GM23338 (cell line): Measurements from ENCODE around the gene HLA-DPB1. TPM values are rescaled to one million over a fixed set of nuclear protein-coding genes. Genes with fewer than 3 reads are reported as not detected.

ENCODE experiments used
- CREB1 ChIP-seq: fragments of 250-450 bp; sonication (Bioruptor Pico); IDR thresholded peaks from 2 replicates; pipeline ENCODE4 v1.5.0; 2020; ENCODE audit warnings: low read depth, mild to moderate bottlenecking, moderate library complexity
- CTCF ChIP-seq, 2 experiments: fragments of 200-600 bp in 1 of 2; sonication (generic) in 1 of 2; conservative IDR thresholded peaks; 2 replicates each; pipeline versions ENCODE4 v1.5.1 to v1.6.1; 2016 to 2017; ENCODE audit warnings: antibody characterized with exemption in 2 of 2, low read depth in 2 of 2, mild to moderate bottlenecking in 2 of 2, moderate library complexity in 1 of 2
- EZH2phosphoT487 ChIP-seq: fragments of 200-600 bp; sonication (generic); IDR thresholded peaks from one replicate; pipeline ENCODE4 v1.8.1; 2018; ENCODE audit warnings: antibody characterized with exemption; ENCODE audit not compliant: unreplicated experiment
- JUNB ChIP-seq: IDR thresholded peaks from one replicate; pipeline ENCODE4 v1.6.1; 2016; ENCODE audit warnings: antibody characterized with exemption; ENCODE audit not compliant: unreplicated experiment
- POLR2AphosphoS5 ChIP-seq: IDR thresholded peaks from 2 replicates; pipeline ENCODE4 v1.6.1; 2016; ENCODE audit warnings: antibody characterized with exemption, low read depth
- REST ChIP-seq: IDR thresholded peaks from one replicate; pipeline ENCODE4 v1.6.1; 2018; ENCODE audit warnings: antibody characterized with exemption; ENCODE audit not compliant: unreplicated experiment
- ZNF462 ChIP-seq: fragments of 250-450 bp; sonication (Bioruptor Pico); IDR thresholded peaks from 2 replicates; pipeline ENCODE4 v1.5.0; 2020; ENCODE audit warnings: mild to moderate bottlenecking, moderate library complexity
- polyA plus RNA-seq: library from polyadenylated mRNA; unstranded; fragments of >200 nt; fragmentation: Nextera tagmentation; extraction: Ambion mirVana; gene quantifications from 2 replicates; pipeline ENCODE4 v1.2.1, GENCODE V29; 2016
- total RNA-seq: library from RNA; depleted of rRNA; stranded (reverse); fragments of >200 nt; shearing (Covaris generic); gene quantifications from 2 replicates; pipeline ENCODE4 v1.2.3, GENCODE V29; 2014

HLA-DPB1 gene
- total and polyA plus RNA-seq, 2 experiments from 2014 or later, result 22.0 to 37.6 TPM

- TF ChIP-seq ZNF462 (CRISPR knock-in tag) (no peak), POLR2AphosphoS5 (no peak), CREB1 (CRISPR knock-in tag) (no peak), REST (no peak), EZH2phosphoT487 (no peak), CTCF (conservative IDR thresholded peaks at IDR 0.05; ENCODE audit: low read depth in 2 of 2) (no peak), JUNB (no peak)
Measured at GRCh38 chr6:33081098-33081824, 5.5 kb downstream of the HLA-DPB1 start (continued).
